Activated T-cell treated with anti-CD3 and anti-CD28 coated beads for 24 hours (primary cell): ENCODE data around the gene MAP3K15.

Experiments
- DNase-seq: peaks from one replicate; pipeline ENCODE4 v3.0.0-alpha.2; 2020; ENCODE audit warnings: low read depth

The MAP3K15 gene

GRCh38 chrX:19514791-19515614 is at the start of gene MAP3K15:
TSS of gene MAP3K15 (minus strand) at chrX:19515508. CDS start at chrX:19515261, 247 bp downstream.
- DNase-seq: no peak

GRCh38 chrX:19564606-19565005 is 49.3 kb upstream of the MAP3K15 start:
- no peak for DNase-seq

- DNase-seq: no peak
Measured at GRCh38 chrX:19563746-19564145, 48.4 kb upstream of the MAP3K15 start.

GRCh38 chrX:19563327-19563726 is 48.0 kb upstream of the MAP3K15 start:
- DNase-seq: no peak

- DNase-seq: no peak
Measured at GRCh38 chrX:19560611-19561010, 45.3 kb upstream of the MAP3K15 start.

- no peak for DNase-seq
Measured at GRCh38 chrX:19557822-19558221, 42.5 kb upstream of the MAP3K15 start.

- DNase-seq: no peak
Measured at GRCh38 chrX:19556202-19556601, 40.9 kb upstream of the MAP3K15 start.

GRCh38 chrX:19555683-19556082 is 40.4 kb upstream of the MAP3K15 start:
- no peak for DNase-seq

GRCh38 chrX:19555236-19555635 is 39.9 kb upstream of the MAP3K15 start:
- DNase-seq: no peak

- no peak for DNase-seq
Measured at GRCh38 chrX:19554786-19555185, 39.5 kb upstream of the MAP3K15 start.

GRCh38 chrX:19552793-19553192 is 37.5 kb upstream of the MAP3K15 start:
- DNase-seq: no peak

GRCh38 chrX:19549838-19550237 is 34.5 kb upstream of the MAP3K15 start:
- DNase-seq: no peak

GRCh38 chrX:19548934-19549333 is 33.6 kb upstream of the MAP3K15 start:
- no peak for DNase-seq

- DNase-seq: no peak
Measured at GRCh38 chrX:19548279-19548678, 33.0 kb upstream of the MAP3K15 start.

GRCh38 chrX:19545651-19546050 is 30.3 kb upstream of the MAP3K15 start:
- no peak for DNase-seq

- DNase-seq: no peak
Measured at GRCh38 chrX:19544693-19545305, 29.5 kb upstream of the MAP3K15 start.

- no peak for DNase-seq
Measured at GRCh38 chrX:19543951-19544381, 28.7 kb upstream of the MAP3K15 start.

GRCh38 chrX:19543020-19543715 is 27.9 kb upstream of the MAP3K15 start:
- DNase-seq: no peak

- DNase-seq: no peak
Measured at GRCh38 chrX:19541931-19542330, 26.6 kb upstream of the MAP3K15 start.

GRCh38 chrX:19541196-19541595 is 25.9 kb upstream of the MAP3K15 start:
- no peak for DNase-seq

GRCh38 chrX:19540076-19540475 is 24.8 kb upstream of the MAP3K15 start:
- no peak for DNase-seq

GRCh38 chrX:19539665-19540064 is 24.4 kb upstream of the MAP3K15 start:
- no peak for DNase-seq

- DNase-seq: no peak
Measured at GRCh38 chrX:19535476-19535875, 20.2 kb upstream of the MAP3K15 start.
